ENCODE results near the gene HGS. TPM values are rescaled to one million over a fixed set of nuclear protein-coding genes. Genes with fewer than 3 reads are reported as not detected.

The HGS gene
- total and polyA plus RNA-seq, 2 experiments from 2014 or later = 106 to 166 TPM

DNA sequence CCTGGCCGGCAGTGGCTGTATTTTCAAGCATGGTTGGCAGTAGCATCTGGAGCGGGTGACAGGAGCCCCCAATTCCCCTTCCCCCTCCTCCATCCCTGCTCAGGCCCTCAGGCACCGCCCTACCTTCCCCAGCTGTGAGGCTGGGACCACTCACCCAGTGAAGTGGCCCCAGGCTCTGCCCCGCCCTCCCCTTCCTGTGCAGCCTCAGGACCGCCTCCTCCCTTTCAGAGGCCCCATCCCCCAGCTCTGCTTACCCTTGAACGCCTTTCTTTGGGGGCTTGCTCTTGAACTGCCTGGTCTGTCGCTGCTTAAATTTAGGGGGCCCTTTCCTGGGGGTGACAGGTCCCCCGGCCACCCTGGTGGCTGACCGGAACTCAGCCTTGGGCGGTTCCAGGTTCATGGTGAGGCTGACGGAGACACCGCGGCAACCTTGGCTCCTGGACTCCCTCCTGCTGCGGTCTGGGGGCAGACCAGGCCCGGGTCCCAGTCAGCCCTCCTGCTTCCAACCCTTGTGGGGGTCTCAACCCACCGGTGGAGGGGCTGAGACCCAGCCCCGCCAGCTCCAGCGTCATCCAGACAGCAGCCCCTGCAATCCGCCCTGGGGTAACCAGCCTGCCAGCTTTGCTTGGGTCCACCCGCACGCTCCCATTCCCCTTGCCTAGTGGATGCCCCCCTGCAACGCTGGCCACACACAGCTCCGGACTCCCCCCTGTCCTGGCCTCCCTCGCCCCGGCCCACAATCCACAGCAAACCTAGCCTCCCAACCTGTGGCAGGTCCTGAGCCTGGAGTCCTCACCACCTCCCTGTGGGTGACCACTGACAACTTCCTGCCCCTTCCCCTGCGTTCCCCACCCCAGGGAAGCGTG is 30.7 kb upstream of the HGS start:
- in situ Hi-C loops (cut with MboI) = loop anchor here (10.0 kb wide), 1 partner anchor 58 kb away; no protein-coding TSS in a partner anchor
- Histone ChIP-seq H3K4me1 (ENCODE audit: insufficient read depth) (0 out of 2 replicates have a peak, but pooled peaks cover 3% of the 10 kb centered on the region), H3K4me2 (ENCODE audit: unreplicated experiment) (no peak overlapping the region), H3K79me2 (ENCODE audit: insufficient read depth) (no peaks in the 10 kb centered on the region), H3F3A (ENCODE audit: insufficient read depth) (no peaks in the 10 kb centered on the region), H3K27me3 (replicated peaks; ENCODE audit: insufficient read depth) (peaks cover 7% of the 10 kb centered on the region; the same call in 1 of the 2 replicates), H2AFZ (no peak overlapping the region), H4K20me1 (ENCODE audit: insufficient read depth) (no peaks in the 10 kb centered on the region), H3K9me3 (ENCODE audit: low read depth) (no peaks in the 10 kb centered on the region), H3K4me3 (no peak overlapping the region), H3K9ac (no peak overlapping the region), H3K9me2 (ENCODE audit: insufficient read depth) (no peaks in the 10 kb centered on the region), H3K27ac (no peak overlapping the region), H3K36me3 (ENCODE audit: low read depth) (no peaks in the 10 kb centered on the region)
- 51 to 53% methylated on average over 23 to 27 of the region's 27 CpGs for WGBS, 2 experiments (ENCODE audit: low coverage in 1 of 2, low lambda C conversion rate in 2 of 2, missing lambda C conversion rate in 2 of 2)
- TF ChIP-seq EZH2 (IDR thresholded peaks at IDR 0.05; ENCODE audit: insufficient read depth, poor library complexity, severe bottlenecking) (no peak), EZH2phosphoT487 (IDR thresholded peaks at IDR 0.05; ENCODE audit: insufficient read depth, low read depth) (no peak)
- DNase-seq = no peak

DNA sequence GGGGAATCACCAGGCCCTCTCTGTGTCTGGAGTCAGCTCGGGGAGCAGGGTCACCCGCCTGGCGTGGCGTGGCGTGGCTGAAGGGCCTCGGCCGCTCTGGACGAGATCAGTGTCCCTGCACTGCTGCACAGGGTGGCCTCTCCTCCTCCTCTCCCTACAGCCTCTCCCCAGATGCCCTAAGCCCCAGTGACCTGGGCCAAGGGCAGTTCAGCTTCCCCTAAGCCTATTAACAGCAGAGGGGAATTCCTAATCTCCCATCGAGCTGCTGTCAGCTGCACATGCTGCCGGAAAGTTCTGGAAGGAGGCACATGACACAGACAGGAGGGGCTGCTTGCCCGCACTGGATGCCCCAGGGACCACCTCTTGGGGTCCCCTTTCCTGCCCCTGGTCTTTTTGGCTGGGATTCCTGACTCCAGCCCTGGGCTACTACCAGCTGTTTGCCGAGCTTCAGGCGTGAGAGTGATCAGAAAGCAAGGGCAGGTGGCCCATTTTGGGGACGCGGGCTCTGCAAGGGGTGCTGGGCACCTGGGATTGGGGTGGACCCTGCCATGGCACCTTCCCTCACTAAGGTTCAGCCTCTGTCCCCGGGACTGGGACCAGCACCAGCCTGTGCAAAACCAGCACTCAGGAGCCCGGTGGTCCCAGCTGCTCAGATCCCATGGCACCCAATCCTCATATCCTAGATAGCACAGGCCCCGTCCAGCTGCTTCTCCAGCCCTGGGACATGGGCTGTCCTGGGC is 28.3 kb upstream of the HGS start:
- Histone ChIP-seq H2AFZ (no peak overlapping the region), H3K9me3 (ENCODE audit: low read depth) (no peaks in the 10 kb centered on the region), H3K79me2 (ENCODE audit: insufficient read depth) (no peaks in the 10 kb centered on the region), H3K27me3 (replicated peaks; ENCODE audit: insufficient read depth) (no peaks in the 10 kb centered on the region), H4K20me1 (ENCODE audit: insufficient read depth) (no peaks in the 10 kb centered on the region), H3K9me2 (ENCODE audit: insufficient read depth) (no peaks in the 10 kb centered on the region), H3F3A (ENCODE audit: insufficient read depth) (no peaks in the 10 kb centered on the region), H3K4me1 (ENCODE audit: insufficient read depth) (0 out of 2 replicates have a peak, but pooled peaks cover 3% of the 10 kb centered on the region), H3K9ac (no peak overlapping the region), H3K27ac (no peak overlapping the region), H3K4me3 (no peak overlapping the region), H3K36me3 (ENCODE audit: low read depth) (no peaks in the 10 kb centered on the region), H3K4me2 (ENCODE audit: unreplicated experiment) (no peak overlapping the region)
- no peak for DNase-seq
- WGBS, 2 experiments (ENCODE audit: low coverage in 1 of 2, low lambda C conversion rate in 2 of 2, missing lambda C conversion rate in 2 of 2) = 74 to 76% methylated on average over 18 of the region's 18 CpGs
- in situ Hi-C loops (cut with MboI) = loop anchor here (10.0 kb wide), 1 partner anchor 61 kb away; no protein-coding TSS in a partner anchor
- TF ChIP-seq EZH2phosphoT487 (IDR thresholded peaks at IDR 0.05; ENCODE audit: insufficient read depth, low read depth) = no peak
- TF ChIP-seq EZH2 (IDR thresholded peaks at IDR 0.05; ENCODE audit: insufficient read depth, poor library complexity, severe bottlenecking) = no peak

GRCh38 chr17:81656118-81656743 is 27.6 kb upstream of the HGS start, which contains the start of gene PDE6G:
Gene PDE6G (minus strand): TSS chr17:81656542. CDS start chr17:81653305, 3,237 bp downstream.
- no peaks in the 10 kb centered on the region for H3K9me2 ChIP-seq (ENCODE audit: insufficient read depth)
- no peak within 1 kb of the TSS for H3K4me2 ChIP-seq (ENCODE audit: unreplicated experiment)
- no peak within 1 kb of the TSS for H2AFZ ChIP-seq
- H3K9me3 ChIP-seq (ENCODE audit: low read depth) = no peaks in the 10 kb centered on the region
- no peaks in the 10 kb centered on the region for H3K27me3 ChIP-seq (replicated peaks; ENCODE audit: insufficient read depth)
- no peaks in the 10 kb centered on the region for H4K20me1 ChIP-seq (ENCODE audit: insufficient read depth)
- 0 out of 2 replicates have a peak, but pooled peaks cover 3% of the 10 kb centered on the region for H3K4me1 ChIP-seq (ENCODE audit: insufficient read depth)
- H3K9ac ChIP-seq = no peak within 1 kb of the TSS
- WGBS, 2 experiments (ENCODE audit: low coverage in 1 of 2, low lambda C conversion rate in 2 of 2, missing lambda C conversion rate in 2 of 2) = 84 to 85% methylated on average over 15 of the region's 15 CpGs
- H3K36me3 ChIP-seq (ENCODE audit: low read depth) = no peaks in the 10 kb centered on the region
- no peak within 1 kb of the TSS for H3K4me3 ChIP-seq
- TF ChIP-seq EZH2phosphoT487 (IDR thresholded peaks at IDR 0.05; ENCODE audit: insufficient read depth, low read depth) = no peak
- TF ChIP-seq EZH2 (IDR thresholded peaks at IDR 0.05; ENCODE audit: insufficient read depth, poor library complexity, severe bottlenecking) = no peak
- no peak within 1 kb of the TSS for H3K27ac ChIP-seq
- no peak for DNase-seq
- in situ Hi-C loops (cut with MboI) = loop anchor here (10.0 kb wide), 1 partner anchor 61 kb away; no protein-coding TSS in a partner anchor
- no peaks in the 10 kb centered on the region for H3K79me2 ChIP-seq (ENCODE audit: insufficient read depth)
- H3F3A ChIP-seq (ENCODE audit: insufficient read depth) = no peaks in the 10 kb centered on the region

DNA sequence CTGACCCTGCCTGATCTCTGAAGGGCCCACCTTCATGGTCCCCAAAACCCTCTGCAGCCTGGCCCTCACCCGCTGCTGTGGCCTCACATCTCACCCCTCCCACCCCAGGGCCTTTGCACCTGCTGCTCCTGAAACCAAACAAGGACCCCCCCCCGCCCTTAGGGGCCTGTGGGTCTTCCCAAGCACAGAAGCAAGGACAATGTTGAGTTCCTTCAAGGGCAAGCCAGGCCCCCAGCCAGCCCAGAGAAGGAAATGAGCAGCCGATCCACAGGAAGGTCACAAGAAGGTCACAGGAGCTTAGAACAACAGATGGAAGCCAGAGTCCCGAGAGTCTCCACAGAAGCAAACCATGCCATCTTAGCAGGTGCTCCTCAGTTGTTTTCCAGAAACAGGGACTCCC is 27.0 kb upstream of the HGS start:
- 55 to 63% methylated on average over 4 of the region's 4 CpGs for WGBS, 2 experiments (ENCODE audit: low coverage in 1 of 2, low lambda C conversion rate in 2 of 2, missing lambda C conversion rate in 2 of 2)
- in situ Hi-C loops (cut with MboI) = loop anchor here (10.0 kb wide), 1 partner anchor 62 kb away; no protein-coding TSS in a partner anchor
- no peak overlapping the region for H3K9ac ChIP-seq

More for the DNA sequence above, 27.0 kb upstream of the HGS start:
- no peak overlapping the region for H3K4me3 ChIP-seq
- no peaks in the 10 kb centered on the region for H3K4me1 ChIP-seq (ENCODE audit: insufficient read depth)
- no peak overlapping the region for H3K27ac ChIP-seq
- no peak overlapping the region for H2AFZ ChIP-seq
- H3K79me2 ChIP-seq (ENCODE audit: insufficient read depth) = no peaks in the 10 kb centered on the region
- H3K27me3 ChIP-seq (replicated peaks; ENCODE audit: insufficient read depth) = no peaks in the 10 kb centered on the region
- no peaks in the 10 kb centered on the region for H3F3A ChIP-seq (ENCODE audit: insufficient read depth)
- no peaks in the 10 kb centered on the region for H3K9me3 ChIP-seq (ENCODE audit: low read depth)
- TF ChIP-seq EZH2 (IDR thresholded peaks at IDR 0.05; ENCODE audit: insufficient read depth, poor library complexity, severe bottlenecking) (no peak), EZH2phosphoT487 (IDR thresholded peaks at IDR 0.05; ENCODE audit: insufficient read depth, low read depth) (no peak)
- H3K36me3 ChIP-seq (ENCODE audit: low read depth) = no peaks in the 10 kb centered on the region
- DNase-seq = no peak
- H4K20me1 ChIP-seq (ENCODE audit: insufficient read depth) = no peaks in the 10 kb centered on the region
- no peak overlapping the region for H3K4me2 ChIP-seq (ENCODE audit: unreplicated experiment)
- no peaks in the 10 kb centered on the region for H3K9me2 ChIP-seq (ENCODE audit: insufficient read depth)
